Duodenal mucosa (tissue), 2 donors: Measurements from ENCODE around the gene LRGUK.
A peak's percentile ranks its signal among the peaks of the same experiment; 100 is the strongest.
"Not testable (repeated sequence)": the region's sequence is repeated elsewhere in the genome, so short reads cannot be mapped to it uniquely, and the experiment has no call there.

ENCODE experiments used
- H3K27ac ChIP-seq: one replicate; pipeline ENCODE4 v1.7.0; 2013; ENCODE audit warnings: low read depth, low read length
- H3K27me3 ChIP-seq, 2 donors: one replicate each; pipeline ENCODE4 v1.7.0; 2013; ENCODE audit warnings: low read length in 2 of 2, control low read depth in 1 of 2; ENCODE audit not compliant: insufficient read depth in 2 of 2, control insufficient read depth in 1 of 2
- H3K36me3 ChIP-seq, 2 donors: one replicate each; pipeline ENCODE4 v1.7.0; 2013; ENCODE audit warnings: low read length in 2 of 2, control low read depth in 1 of 2; ENCODE audit not compliant: insufficient read depth in 2 of 2, control insufficient read depth in 1 of 2
- H3K4me1 ChIP-seq, 2 donors: one replicate each; pipeline ENCODE4 v1.7.0; 2013; ENCODE audit warnings: low read length in 2 of 2, control low read depth in 1 of 2; ENCODE audit not compliant: insufficient read depth in 2 of 2, control insufficient read depth in 1 of 2
- H3K4me3 ChIP-seq, 2 donors: one replicate each; pipeline ENCODE4 v1.7.0; 2013; ENCODE audit warnings: low read length in 2 of 2, low read depth in 1 of 2
- H3K9ac ChIP-seq, 2 donors: one replicate each; pipeline ENCODE4 v1.7.0; 2013; ENCODE audit warnings: low read length in 2 of 2, low read depth in 1 of 2
- H3K9me3 ChIP-seq, 2 donors: one replicate each; pipeline ENCODE4 v1.7.0; 2013; ENCODE audit warnings: low read length in 2 of 2, control low read depth in 1 of 2; ENCODE audit not compliant: control insufficient read depth in 1 of 2

Gene LRGUK, protein sequence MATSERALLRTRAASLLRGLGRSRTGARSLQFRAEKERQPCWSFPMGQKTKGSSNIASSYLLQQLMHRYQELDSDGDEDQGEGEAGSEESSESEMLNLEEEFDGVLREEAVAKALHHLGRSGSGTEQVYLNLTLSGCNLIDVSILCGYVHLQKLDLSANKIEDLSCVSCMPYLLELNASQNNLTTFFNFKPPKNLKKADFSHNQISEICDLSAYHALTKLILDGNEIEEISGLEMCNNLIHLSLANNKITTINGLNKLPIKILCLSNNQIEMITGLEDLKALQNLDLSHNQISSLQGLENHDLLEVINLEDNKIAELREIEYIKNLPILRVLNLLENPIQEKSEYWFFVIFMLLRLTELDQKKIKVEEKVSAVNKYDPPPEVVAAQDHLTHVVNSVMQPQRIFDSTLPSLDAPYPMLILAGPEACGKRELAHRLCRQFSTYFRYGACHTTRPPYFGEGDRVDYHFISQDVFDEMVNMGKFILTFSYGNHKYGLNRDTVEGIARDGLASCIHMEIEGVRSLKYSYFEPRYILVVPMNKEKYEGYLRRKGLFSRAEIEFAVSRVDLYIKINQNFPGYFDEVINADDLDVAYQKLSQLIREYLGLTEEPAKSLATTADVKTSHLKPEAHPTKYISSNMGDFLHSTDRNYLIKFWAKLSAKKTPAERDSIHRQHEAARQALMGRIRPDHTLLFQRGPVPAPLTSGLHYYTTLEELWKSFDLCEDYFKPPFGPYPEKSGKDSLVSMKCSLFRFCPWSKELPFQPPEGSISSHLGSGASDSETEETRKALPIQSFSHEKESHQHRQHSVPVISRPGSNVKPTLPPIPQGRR

GRCh38 chr7:134126966-134127848 is at the start of gene LRGUK:
LRGUK (plus strand) TSS chr7:134127340; CDS start chr7:134127368, 28 bp downstream.
- peaks cover 0 to 4% of the 10 kb centered on the region in 2 donors for H3K27me3 ChIP-seq
- no peak within 1 kb of the TSS for H3K27ac ChIP-seq
- peaks cover 5% of the 10 kb centered on the region in 2 donors for H3K4me1 ChIP-seq
- no peaks in the 10 kb centered on the region for H3K36me3 ChIP-seq
- H3K4me3 ChIP-seq, result peak within 1 kb of the TSS; percentile 79 to 88
- H3K9ac ChIP-seq, result peak within 1 kb of the TSS; percentile 29 to 39
- H3K9me3 ChIP-seq, result no peaks in the 10 kb centered on the region

DNA sequence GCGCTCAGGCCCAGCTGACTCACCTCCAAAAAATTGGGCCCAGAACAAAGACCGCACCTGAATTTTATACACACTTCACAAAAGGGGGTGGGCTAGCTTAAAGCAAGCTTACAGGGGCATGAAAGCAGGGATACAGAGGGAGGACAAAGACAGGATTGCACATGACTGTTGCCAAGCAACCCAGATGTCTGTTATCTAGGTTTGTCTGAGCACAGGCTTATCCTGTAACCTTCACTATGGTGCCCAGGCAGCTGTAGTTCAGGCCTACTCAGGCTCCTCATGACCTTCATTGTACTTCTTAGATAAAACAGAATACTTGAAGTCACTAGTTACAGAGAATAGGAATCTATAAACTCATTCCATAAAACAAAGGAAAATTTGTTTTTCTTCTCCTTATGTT is 49.6 kb upstream of the LRGUK start:
- H3K9ac ChIP-seq, H3K4me3 ChIP-seq, H3K36me3 ChIP-seq, H3K9me3 ChIP-seq, H3K4me1 ChIP-seq, H3K27ac ChIP-seq, H3K27me3 ChIP-seq: not testable (repeated sequence)

- H3K27me3 ChIP-seq, result no peaks in the 10 kb centered on the region
- no peak overlapping the region for H3K4me3 ChIP-seq
- no peaks in the 10 kb centered on the region for H3K36me3 ChIP-seq
- no peaks in the 10 kb centered on the region for H3K4me1 ChIP-seq
- H3K9me3 ChIP-seq, result peaks cover 0 to 2% of the 10 kb centered on the region in 2 donors
- H3K9ac ChIP-seq, result no peak overlapping the region
- no peak overlapping the region for H3K27ac ChIP-seq
Observed at GRCh38 chr7:134078991-134079390, 48.1 kb upstream of the LRGUK start.

GRCh38 chr7:134081695-134082094 is 45.4 kb upstream of the LRGUK start:
- Histone ChIP-seq H3K9ac (no peak overlapping the region), H3K4me3 (no peak overlapping the region), H3K4me1 (no peaks in the 10 kb centered on the region), H3K27me3 (no peaks in the 10 kb centered on the region), H3K9me3 (no peaks in the 10 kb centered on the region), H3K27ac (no peak overlapping the region), H3K36me3 (no peaks in the 10 kb centered on the region)

- Histone ChIP-seq H3K4me3 (no peak overlapping the region), H3K27me3 (no peaks in the 10 kb centered on the region), H3K9me3 (peaks cover 6 to 11% of the 10 kb centered on the region in 2 donors), H3K9ac (no peak overlapping the region), H3K27ac (no peak overlapping the region), H3K4me1 (no peaks in the 10 kb centered on the region), H3K36me3 (no peaks in the 10 kb centered on the region)
Observed at GRCh38 chr7:134083766-134084487, 43.2 kb upstream of the LRGUK start.

GRCh38 chr7:134084488-134085144 is 42.5 kb upstream of the LRGUK start:
- Histone ChIP-seq H3K4me3 (no peak overlapping the region), H3K4me1 (no peaks in the 10 kb centered on the region)

DNA sequence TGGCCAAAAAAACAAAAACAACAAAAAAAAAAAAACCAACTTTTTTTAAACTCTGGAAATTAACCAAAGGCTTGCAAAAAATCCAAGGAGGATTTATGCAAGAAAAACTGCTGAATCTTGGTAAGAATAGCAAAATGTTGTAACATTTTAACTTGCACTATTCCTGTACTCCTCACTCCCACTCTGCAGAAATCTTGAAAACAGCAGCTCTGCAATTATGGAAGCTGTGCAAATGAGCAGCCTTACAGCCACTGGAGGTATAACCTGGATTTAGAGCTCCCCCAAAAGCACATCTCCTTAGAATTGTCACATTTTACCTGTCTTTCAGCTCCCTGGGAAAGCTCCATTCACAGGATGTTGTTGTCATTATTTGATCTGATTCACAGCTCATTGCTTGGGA is 41.8 kb upstream of the LRGUK start:
- no peaks in the 10 kb centered on the region for H3K36me3 ChIP-seq
- H3K27me3 ChIP-seq, result no peaks in the 10 kb centered on the region
- H3K4me3 ChIP-seq, result no peak overlapping the region
- H3K9ac ChIP-seq, result no peak overlapping the region
- peaks cover 16 to 21% of the 10 kb centered on the region in 2 donors for H3K9me3 ChIP-seq
- H3K27ac ChIP-seq, result no peak overlapping the region
- H3K4me1 ChIP-seq, result no peaks in the 10 kb centered on the region

More at GRCh38 chr7:134084488-134085144, 42.5 kb upstream of the LRGUK start:
- Histone ChIP-seq H3K9me3 (peaks cover 12 to 16% of the 10 kb centered on the region in 2 donors), H3K36me3 (no peaks in the 10 kb centered on the region), H3K27me3 (no peaks in the 10 kb centered on the region), H3K27ac (no peak overlapping the region), H3K9ac (no peak overlapping the region)

DNA sequence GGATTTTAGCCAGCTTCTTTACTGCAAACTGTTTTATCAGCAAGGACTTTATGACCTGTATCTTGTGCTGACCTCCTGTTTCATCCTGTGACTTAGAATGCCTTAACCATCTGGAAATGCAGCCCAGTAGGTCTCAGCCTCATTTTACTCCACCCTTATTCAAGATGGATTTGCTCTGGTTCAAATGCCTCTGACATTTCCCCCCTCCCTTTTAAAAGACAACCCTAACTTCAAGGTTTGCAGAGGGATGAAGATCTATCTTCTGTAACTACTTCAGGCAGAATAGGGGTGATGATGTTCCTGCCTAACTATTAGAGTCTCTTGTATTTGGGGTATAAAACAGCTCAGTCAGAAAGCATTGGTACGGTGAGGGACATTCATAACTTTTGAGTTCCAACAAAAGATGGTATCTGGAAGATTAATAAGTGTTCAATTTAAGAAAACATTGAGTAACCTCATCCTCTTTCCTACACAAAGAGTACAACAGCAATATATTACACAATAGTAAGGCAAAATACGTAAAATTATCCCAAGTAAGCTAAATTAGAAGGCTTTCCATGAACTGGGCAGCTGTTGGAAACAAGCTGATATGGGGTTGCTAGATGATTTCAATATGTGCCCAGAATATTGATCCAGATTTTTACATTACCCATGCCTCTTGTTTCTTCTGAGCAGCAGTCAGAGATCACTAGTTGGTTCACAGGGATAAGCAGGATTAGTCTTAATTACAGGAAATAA is 40.0 kb upstream of the LRGUK start:
- no peak overlapping the region for H3K4me3 ChIP-seq
- no peak overlapping the region for H3K27ac ChIP-seq
- H3K9ac ChIP-seq, result no peak overlapping the region
- no peaks in the 10 kb centered on the region for H3K4me1 ChIP-seq
- H3K27me3 ChIP-seq, result no peaks in the 10 kb centered on the region
- H3K36me3 ChIP-seq, result no peaks in the 10 kb centered on the region
- H3K9me3 ChIP-seq, result peaks cover 18 to 26% of the 10 kb centered on the region in 2 donors
